SK-N-SH treated with all-trans-retinoic acid at 6 μM for 48 hours (cell line): ENCODE data around the gene CYP17A1.

ENCODE experiments used
- RARB ChIP-seq: fragments of 250-450 bp; sonication (Bioruptor Pico); IDR thresholded peaks from 2 replicates; pipeline ENCODE4 v1.8.0; 2021; ENCODE audit warnings: mild to moderate bottlenecking, moderate library complexity
- SNAI2 ChIP-seq: fragments of 250-450 bp; sonication (Bioruptor Pico); IDR thresholded peaks from 2 replicates; pipeline ENCODE4 v1.5.0; 2020; ENCODE audit warnings: mild to moderate bottlenecking, moderate library complexity
- TOX ChIP-seq: fragments of 250-450 bp; sonication (Bioruptor Pico); IDR thresholded peaks from 2 replicates; pipeline ENCODE4 v1.8.0; 2021; ENCODE audit warnings: mild to moderate bottlenecking, moderate library complexity, borderline replicate concordance
- ZFP3 ChIP-seq: fragments of 250-450 bp; sonication (Bioruptor Pico); IDR thresholded peaks from 2 replicates; pipeline ENCODE4 v1.5.0; 2020; ENCODE audit warnings: mild to moderate bottlenecking, moderate library complexity
- TF ChIP-seq, protein P1 (sequence below): fragments of 250-450 bp; sonication (Bioruptor Pico); IDR thresholded peaks from 2 replicates; pipeline ENCODE4 v1.8.0; 2020; ENCODE audit warnings: mild to moderate bottlenecking, moderate library complexity, borderline replicate concordance

DNA sequence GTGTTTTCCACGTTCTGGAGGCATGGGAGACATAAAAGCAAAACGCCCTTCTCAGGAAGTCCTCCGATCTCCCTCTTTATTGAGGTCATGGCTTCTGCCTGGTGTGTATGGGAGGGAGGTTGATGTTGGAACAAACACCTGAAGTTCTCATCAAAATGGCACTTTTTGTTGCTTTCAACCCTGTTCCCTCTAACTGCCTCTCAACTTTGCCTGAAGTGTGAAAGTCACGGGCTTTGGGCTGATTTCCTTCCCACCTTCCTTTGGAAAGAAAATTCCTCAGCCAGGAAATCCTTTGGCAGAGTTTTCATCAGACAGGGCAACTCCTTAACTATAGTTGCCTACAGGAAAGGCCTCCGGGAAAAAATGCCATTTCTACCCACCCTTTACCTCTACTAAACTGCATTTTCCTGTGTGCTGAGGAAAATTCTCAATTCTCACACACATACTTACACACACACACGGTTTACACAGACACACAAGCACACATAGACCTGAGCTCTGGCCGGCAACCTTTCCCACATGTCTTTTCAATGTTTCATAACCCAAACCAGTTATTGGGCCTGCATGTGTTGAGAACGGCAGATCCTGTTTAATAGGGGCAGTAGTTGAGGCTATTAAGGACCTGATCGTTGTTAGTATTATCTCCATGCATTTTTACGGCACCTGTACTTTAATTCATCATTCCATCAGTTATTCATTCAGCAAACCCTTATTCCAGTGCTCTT lies 36.4 kb downstream of the CYP17A1 start:
- TF ChIP-seq ZFP3 (CRISPR knock-in tag): no peak
- no peak for TF ChIP-seq RARB (CRISPR knock-in tag)
- TF ChIP-seq, protein P1, sequence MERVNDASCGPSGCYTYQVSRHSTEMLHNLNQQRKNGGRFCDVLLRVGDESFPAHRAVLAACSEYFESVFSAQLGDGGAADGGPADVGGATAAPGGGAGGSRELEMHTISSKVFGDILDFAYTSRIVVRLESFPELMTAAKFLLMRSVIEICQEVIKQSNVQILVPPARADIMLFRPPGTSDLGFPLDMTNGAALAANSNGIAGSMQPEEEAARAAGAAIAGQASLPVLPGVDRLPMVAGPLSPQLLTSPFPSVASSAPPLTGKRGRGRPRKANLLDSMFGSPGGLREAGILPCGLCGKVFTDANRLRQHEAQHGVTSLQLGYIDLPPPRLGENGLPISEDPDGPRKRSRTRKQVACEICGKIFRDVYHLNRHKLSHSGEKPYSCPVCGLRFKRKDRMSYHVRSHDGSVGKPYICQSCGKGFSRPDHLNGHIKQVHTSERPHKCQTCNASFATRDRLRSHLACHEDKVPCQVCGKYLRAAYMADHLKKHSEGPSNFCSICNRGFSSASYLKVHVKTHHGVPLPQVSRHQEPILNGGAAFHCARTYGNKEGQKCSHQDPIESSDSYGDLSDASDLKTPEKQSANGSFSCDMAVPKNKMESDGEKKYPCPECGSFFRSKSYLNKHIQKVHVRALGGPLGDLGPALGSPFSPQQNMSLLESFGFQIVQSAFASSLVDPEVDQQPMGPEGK (CRISPR knock-in tag): no peak
- no peak for TF ChIP-seq SNAI2 (CRISPR knock-in tag)
- no peak for TF ChIP-seq TOX (CRISPR knock-in tag)
